Caco-2 (cell line): ENCODE data around the gene SARDH. TPM values are rescaled to one million over a fixed set of nuclear protein-coding genes. Genes with fewer than 3 reads are reported as not detected.

ENCODE experiments used
- BruUV-seq: library from RNA; stranded (reverse); fragments of 400-500 nt; replicated peaks from 2 replicates; lab custom pipeline; 2021; lab: Mats Ljungman, UMichigan
- CTCF ChIA-PET: fragments of 300-600 bp; sonication (Branson Sonifier 250); formaldehyde crosslinking; loops from one replicate; lab custom pipeline; 2022; ENCODE audit warnings: antibody characterized with exemption; lab: Charles Lee
- POLR2A ChIA-PET: fragments of 300-600 bp; sonication (Branson Sonifier 250); formaldehyde crosslinking; loops from one replicate; lab custom pipeline; 2022; ENCODE audit warnings: antibody characterized with exemption; lab: Charles Lee
- DNase-seq, 2 experiments: peaks; one replicate each; pipeline versions ENCODE4 v3.0.0 to v3.0.0-alpha.2; 2020 to 2022
- H3K27me3 ChIP-seq: replicated peaks from 2 replicates; pipeline ENCODE4 v1.6.0; 2011; ENCODE audit warnings: low read length; ENCODE audit not compliant: control insufficient read depth, insufficient read depth
- H3K36me3 ChIP-seq: 2 replicates; pipeline ENCODE4 v1.5.1; 2011; ENCODE audit warnings: low read length; ENCODE audit not compliant: control insufficient read depth, insufficient read depth
- H3K4me1 ChIP-seq: fragments of 250-450 bp; sonication (Bioruptor Pico); 2 replicates; pipeline ENCODE4 v1.5.1; 2020; ENCODE audit warnings: mild to moderate bottlenecking
- H3K4me3 ChIP-seq: 2 replicates; pipeline ENCODE4 v1.5.1; 2011; ENCODE audit warnings: low read depth, mild to moderate bottlenecking, control low read depth, low read length
- H3K9me3 ChIP-seq: fragments of 250-450 bp; sonication (Bioruptor Pico); 2 replicates; pipeline ENCODE4 v1.5.1; 2020; ENCODE audit warnings: mild to moderate bottlenecking, moderate library complexity
- H3K27ac Mint-ChIP-seq: one replicate; pipeline ENCODE4 v1.8.0; 2022; ENCODE audit warnings: mixed read lengths; ENCODE audit not compliant: unreplicated experiment
- H3K27me3 Mint-ChIP-seq: one replicate; pipeline ENCODE4 v1.8.0; 2022; ENCODE audit warnings: mixed read lengths; ENCODE audit not compliant: insufficient read depth, unreplicated experiment
- H3K36me3 Mint-ChIP-seq: one replicate; pipeline ENCODE4 v1.8.0; 2022; ENCODE audit warnings: mild to moderate bottlenecking, mixed read lengths; ENCODE audit not compliant: insufficient read depth, unreplicated experiment
- H3K4me1 Mint-ChIP-seq: one replicate; pipeline ENCODE4 v1.8.0; 2022; ENCODE audit warnings: low read depth, mixed read lengths; ENCODE audit not compliant: unreplicated experiment
- H3K4me3 Mint-ChIP-seq: one replicate; pipeline ENCODE4 v1.8.0; 2022; ENCODE audit warnings: mild to moderate bottlenecking, moderate library complexity, mixed read lengths; ENCODE audit not compliant: unreplicated experiment
- H3K9me3 Mint-ChIP-seq: one replicate; pipeline ENCODE4 v1.8.0; 2022; ENCODE audit warnings: mixed read lengths; ENCODE audit not compliant: unreplicated experiment
- intact Hi-C: fragments of 100-400 bp; cut with micrococcal nuclease; formaldehyde crosslinking; loops from one replicate; pipeline ENCODE4 v1.10.0; 2022; ENCODE audit not compliant: unreplicated experiment
- total RNA-seq: library from RNA; stranded (reverse); gene quantifications from 2 replicates; pipeline ENCODE4 v1.2.3, GENCODE V29; 2022
- TF ChIP-seq, protein P1 (sequence below), 2 experiments: fragments of 200-600 bp in 1 of 2; IDR thresholded peaks; 1 replicate in 1 of 2; 2 replicates in 1 of 2; pipeline versions ENCODE4 v1.5.1 to v1.8.0; 2011 to 2022; ENCODE audit warnings: antibody characterized with exemption in 1 of 2, control low read depth in 1 of 2, inconsistent platforms in 1 of 2, low read depth in 1 of 2, low read length in 1 of 2, mild to moderate bottlenecking in 1 of 2, moderate library complexity in 1 of 2; ENCODE audit not compliant: insufficient read depth in 1 of 2, severe bottlenecking in 1 of 2, unreplicated experiment in 1 of 2

Gene SARDH
- total RNA-seq, 1 experiment from 2014 or later: 0.36 TPM

DNA sequence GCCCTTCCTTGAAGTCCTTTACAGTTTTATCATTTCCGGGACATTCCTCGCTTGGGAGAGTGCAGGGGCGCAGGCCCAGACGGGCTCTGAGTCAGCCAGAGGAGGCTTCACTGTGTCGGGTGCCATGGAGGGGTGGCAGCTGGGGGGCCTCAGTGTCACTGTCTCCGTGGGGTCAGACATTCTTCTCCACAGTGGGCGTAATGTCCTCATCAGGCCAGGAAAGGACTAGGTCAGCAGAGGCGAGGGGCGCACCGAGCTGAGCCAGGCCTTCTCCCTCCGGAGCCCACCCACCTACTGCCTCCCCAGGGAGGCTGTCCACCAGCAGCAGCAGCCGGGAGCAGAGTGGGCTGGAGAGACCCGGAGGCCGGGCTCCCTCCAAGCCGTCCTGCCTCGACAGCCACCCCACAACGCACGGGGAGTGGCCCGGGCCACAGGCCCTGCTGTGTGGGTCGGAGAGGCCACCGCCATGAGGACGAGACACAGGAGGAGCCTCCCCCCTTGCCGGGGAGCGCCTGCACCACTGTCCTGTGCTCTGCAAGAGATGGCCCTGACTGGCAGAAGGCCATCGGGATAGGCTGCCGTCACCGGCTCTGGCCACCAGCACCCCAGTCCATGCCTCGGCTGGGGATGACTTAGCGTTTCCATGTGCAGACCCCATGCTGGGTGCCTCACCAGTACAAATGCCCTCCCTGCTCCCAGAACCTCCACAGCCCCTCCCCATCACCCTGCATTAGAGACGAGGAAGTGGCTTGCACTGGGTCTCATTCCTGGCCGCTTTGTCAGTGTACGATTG is 26.5 kb downstream of the SARDH start:
- no peak for DNase-seq
- no peaks in the 10 kb centered on the region for H3K9me3 Mint-ChIP-seq
- peaks cover 14% of the 10 kb centered on the region for H3K4me1 Mint-ChIP-seq
- Histone ChIP-seq H3K36me3 (no peaks in the 10 kb centered on the region), H3K9me3 (no peaks in the 10 kb centered on the region), H3K27me3 (no peaks in the 10 kb centered on the region), H3K4me3 (no peak overlapping the region), H3K4me1 (peaks cover 28% of the 10 kb centered on the region)
- BruUV-seq: no TSS peak
- no peak overlapping the region for H3K4me3 Mint-ChIP-seq
- CTCF ChIA-PET: no interaction called here
- intact Hi-C loops: no loop called here
- no peaks in the 10 kb centered on the region for H3K36me3 Mint-ChIP-seq
- no peaks in the 10 kb centered on the region for H3K27me3 Mint-ChIP-seq
- TF ChIP-seq, protein P1, sequence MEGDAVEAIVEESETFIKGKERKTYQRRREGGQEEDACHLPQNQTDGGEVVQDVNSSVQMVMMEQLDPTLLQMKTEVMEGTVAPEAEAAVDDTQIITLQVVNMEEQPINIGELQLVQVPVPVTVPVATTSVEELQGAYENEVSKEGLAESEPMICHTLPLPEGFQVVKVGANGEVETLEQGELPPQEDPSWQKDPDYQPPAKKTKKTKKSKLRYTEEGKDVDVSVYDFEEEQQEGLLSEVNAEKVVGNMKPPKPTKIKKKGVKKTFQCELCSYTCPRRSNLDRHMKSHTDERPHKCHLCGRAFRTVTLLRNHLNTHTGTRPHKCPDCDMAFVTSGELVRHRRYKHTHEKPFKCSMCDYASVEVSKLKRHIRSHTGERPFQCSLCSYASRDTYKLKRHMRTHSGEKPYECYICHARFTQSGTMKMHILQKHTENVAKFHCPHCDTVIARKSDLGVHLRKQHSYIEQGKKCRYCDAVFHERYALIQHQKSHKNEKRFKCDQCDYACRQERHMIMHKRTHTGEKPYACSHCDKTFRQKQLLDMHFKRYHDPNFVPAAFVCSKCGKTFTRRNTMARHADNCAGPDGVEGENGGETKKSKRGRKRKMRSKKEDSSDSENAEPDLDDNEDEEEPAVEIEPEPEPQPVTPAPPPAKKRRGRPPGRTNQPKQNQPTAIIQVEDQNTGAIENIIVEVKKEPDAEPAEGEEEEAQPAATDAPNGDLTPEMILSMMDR (IDR thresholded peaks at IDR 0.05; ENCODE audit: insufficient read depth in 1 of 2, low read depth in 1 of 2, low read length in 1 of 2, severe bottlenecking in 1 of 2, unreplicated experiment in 1 of 2): no peak
- H3K27ac Mint-ChIP-seq: no peak overlapping the region
- POLR2A ChIA-PET: no interaction called here

DNA sequence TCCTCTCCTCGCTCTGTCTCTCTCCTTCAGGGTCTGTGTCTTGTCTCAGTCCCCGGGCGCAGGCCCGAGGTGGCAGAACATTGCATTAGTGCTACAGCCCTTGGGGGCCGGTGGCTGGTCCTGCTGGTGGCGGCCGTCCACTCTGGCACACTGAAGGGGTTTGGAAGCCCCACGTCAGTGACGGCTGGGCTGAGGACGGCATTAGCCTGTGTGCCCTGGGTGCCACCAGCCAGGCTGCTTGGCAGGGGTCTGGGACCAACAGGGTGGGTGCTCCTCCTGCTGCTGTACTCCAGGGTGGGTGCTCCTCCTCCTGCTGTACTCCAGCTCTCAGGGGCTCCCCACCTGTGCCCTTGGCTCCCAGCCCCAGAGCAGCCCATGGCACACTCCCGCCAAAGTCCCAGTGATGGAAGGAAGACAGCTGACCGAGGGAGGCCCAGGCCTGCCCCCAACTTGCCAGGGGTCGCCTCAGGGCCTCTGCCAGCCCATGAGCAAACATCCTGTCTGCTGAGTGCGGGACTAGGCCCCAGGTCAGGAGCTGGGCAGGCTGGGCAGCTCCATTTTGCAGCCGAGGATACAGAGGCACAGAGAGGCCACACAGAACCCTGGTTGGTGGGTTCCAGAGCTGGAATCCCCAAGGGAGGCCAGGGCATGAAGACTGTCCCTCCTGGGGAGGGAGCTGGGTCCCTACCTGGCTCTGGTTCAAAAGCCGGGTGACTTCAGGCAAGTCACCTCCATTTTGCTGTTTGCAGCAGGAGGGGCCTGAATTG is 27.3 kb downstream of the SARDH start:
- intact Hi-C loops: no loop called here
- no peak overlapping the region for H3K4me3 ChIP-seq
- no peaks in the 10 kb centered on the region for H3K27me3 ChIP-seq
- H3K9me3 Mint-ChIP-seq: no peaks in the 10 kb centered on the region
- ChIA-PET POLR2A (interaction anchor here (0.6 kb wide), 1 partner anchor 11 kb away, joined by 3 read pairs; no protein-coding TSS in a partner anchor), CTCF (no interaction called here)
- no peaks in the 10 kb centered on the region for H3K9me3 ChIP-seq
- TF ChIP-seq, protein P1 (IDR thresholded peaks at IDR 0.05; ENCODE audit: insufficient read depth in 1 of 2, low read depth in 1 of 2, low read length in 1 of 2, severe bottlenecking in 1 of 2, unreplicated experiment in 1 of 2): no peak
- H3K4me1 ChIP-seq: peaks cover 24% of the 10 kb centered on the region
- no peaks in the 10 kb centered on the region for H3K36me3 ChIP-seq
- BruUV-seq: no TSS peak
- DNase-seq: no peak
- H3K27me3 Mint-ChIP-seq: no peaks in the 10 kb centered on the region
- no peak overlapping the region for H3K27ac Mint-ChIP-seq
- H3K4me3 Mint-ChIP-seq: no peak overlapping the region
- no peaks in the 10 kb centered on the region for H3K36me3 Mint-ChIP-seq
- H3K4me1 Mint-ChIP-seq: peaks cover 13% of the 10 kb centered on the region
